NCI-H345 treated with DMSO at 0.1 percent for 48 hours (cell line): ENCODE data around the gene SLC16A5.
"Not testable (repeated sequence)": the region's sequence is repeated elsewhere in the genome, so short reads cannot be mapped to it uniquely, and the experiment has no call there.

Experiments used
- DNase-seq: peaks from one replicate; lab custom pipeline; 2025; ENCODE audit not compliant: unreplicated experiment; lab: John Stamatoyannopoulos, UW

SLC16A5 gene, protein sequence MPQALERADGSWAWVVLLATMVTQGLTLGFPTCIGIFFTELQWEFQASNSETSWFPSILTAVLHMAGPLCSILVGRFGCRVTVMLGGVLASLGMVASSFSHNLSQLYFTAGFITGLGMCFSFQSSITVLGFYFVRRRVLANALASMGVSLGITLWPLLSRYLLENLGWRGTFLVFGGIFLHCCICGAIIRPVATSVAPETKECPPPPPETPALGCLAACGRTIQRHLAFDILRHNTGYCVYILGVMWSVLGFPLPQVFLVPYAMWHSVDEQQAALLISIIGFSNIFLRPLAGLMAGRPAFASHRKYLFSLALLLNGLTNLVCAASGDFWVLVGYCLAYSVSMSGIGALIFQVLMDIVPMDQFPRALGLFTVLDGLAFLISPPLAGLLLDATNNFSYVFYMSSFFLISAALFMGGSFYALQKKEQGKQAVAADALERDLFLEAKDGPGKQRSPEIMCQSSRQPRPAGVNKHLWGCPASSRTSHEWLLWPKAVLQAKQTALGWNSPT

DNA sequence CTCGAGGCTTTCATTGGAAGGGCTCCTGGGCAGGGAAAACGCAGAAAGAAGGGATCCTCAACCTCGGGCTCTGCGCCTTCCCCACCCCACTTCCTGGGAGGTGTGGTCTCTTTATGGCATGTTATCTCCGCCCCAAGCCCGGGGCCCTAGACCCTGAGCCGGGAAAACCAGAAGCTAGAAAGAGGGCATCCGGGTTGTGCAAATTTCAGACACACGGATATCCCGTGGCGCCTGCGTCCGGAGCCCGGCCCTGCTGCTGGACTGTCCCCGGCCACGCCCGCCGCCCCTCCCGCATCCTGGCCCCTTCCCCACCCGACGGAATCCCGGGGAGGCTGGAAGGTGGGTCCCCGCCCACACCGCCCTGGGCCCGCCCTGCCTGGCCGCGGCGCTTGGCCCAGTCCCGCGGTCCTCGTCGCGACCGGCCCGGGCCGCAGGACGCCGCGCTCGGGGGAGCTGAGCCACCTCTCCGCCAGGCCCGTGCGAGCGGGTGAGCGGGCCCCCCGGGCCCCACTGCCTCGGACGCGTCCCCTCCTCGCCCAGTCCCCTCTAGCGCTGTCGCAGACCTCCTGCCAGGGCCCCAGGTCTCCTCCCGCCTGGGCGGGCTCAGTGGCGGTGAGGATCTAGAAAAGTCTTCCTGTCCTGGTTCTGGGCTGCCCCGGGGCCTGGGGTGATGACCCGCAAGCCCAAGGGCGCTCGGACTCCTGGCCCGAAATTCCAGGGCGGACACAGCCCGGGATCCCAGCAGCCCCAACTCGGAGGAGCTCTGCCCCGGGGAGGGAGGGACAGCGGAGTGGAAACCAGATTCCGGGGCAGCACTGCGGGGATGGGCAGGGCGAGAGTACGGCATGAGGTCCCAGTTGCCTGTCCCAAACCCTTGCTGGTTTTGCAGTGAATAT is at the start of gene SLC16A5:
TSS of gene SLC16A5 (plus strand) at position 397 of the 896 bp plus-strand sequence. CDS start 5,683 bp downstream, outside the sequence.
- DNase-seq: no peak

DNA sequence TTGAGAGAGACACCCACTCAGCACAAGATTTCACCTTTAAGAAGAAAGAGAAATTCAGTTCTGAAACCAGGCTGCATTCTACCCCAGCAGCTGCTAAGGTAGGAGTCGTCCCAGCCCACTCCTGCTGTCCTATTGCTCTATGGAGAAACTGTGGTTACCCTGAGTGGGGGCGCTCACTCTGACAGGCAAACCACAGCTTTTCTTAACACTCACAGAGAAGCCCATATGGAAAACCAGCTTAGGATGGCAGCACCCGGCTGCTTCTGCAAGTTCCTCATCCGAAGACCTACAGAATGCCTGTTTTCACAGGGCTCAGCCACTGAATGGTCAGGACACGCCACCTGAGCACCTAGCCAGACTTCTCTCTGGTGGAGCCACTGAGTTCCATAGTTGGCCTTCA is 48.5 kb upstream of the SLC16A5 start:
- DNase-seq: no peak

DNA sequence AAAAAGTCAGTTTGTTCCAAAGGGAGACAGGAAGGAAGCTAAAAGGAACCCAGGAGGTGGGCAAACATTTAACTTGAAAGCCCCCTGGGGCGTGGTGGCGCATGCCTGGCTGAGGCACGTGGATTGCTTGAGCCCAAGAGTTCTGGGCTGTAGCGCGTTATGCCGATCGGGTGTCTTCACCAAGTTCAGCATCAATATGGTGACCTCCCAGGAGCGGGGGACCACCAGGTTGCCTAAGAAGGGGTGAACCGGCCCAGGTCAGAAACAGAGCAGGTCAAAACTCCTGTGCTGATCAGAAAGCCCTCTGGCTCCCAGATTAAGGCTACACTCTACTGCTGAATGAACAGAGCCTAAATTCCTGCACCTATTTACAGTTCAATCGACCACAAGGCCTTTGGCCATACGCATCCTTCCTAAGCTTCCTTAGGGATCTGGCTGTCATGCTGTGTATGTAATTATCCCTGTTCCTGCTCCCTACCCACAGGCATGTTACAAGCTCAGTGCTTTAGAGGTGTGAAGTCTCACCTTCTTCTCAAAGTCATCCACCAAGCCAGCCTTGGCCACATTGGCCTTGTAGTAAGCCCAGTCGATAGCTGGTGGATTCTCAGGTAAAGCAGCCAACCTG is 46.0 kb upstream of the SLC16A5 start:
- DNase-seq: no peak

DNA sequence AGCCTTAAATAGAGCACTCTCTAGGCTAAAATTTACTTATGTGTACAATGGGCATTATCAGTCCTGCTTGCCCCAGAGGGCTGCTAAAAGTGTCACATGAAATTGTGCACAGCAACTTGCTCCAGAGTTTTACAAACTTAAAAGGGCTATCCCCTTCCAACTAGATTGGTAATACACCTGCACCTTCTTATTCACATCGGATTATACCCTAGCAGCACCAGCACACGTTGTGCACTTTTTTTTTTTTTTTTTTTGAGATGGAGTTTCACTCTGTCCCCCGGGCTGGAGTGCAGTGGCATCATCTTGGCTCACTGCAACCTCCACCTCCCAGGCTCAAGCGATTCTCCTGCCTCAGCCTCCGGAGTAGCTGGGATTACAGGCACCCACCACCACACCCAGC is 44.0 kb upstream of the SLC16A5 start:
- DNase-seq: not testable (repeated sequence)

DNA sequence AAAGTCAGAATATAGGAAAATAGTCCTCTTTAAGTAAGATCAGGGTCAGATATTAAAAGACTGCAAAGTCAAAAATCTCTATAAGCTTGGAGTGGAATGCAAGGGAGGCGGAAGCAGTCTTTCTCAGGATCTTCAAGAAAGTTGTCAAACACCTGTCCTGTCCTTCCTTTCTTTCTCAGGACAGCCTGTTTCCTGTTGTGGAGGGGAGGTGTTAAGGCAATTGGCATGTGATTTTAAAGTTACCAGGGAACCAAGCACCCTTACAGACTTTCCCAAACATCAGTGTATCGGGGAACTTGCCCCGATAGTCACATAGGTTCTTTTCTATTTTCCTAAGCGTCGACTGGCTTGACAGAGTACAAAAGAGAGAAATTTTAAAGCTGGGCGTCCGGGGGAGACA is 43.0 kb upstream of the SLC16A5 start:
- DNase-seq: no peak

DNA sequence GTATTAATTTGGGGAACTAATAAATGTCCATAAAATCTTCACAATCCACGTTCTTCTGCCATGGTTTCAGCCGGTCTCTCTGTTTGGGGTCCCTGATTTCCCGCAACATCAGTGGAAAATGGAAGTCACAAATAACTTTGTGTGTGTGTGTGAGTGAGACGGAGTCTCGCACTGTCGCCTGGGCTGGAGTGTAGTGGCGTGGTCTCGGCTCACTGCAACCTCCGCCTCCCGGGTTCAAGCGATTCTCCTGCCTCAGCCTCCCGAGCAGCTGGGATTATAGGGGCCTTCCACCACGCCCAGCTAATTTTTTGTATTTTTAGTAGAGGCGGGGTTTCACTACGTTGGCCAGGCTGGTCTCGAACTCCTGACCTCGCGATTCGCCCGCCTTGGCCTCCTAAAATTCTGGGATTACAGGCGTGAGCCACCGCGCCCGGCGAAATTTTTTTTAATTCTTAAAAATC is 41.8 kb upstream of the SLC16A5 start:
- not testable (repeated sequence) for DNase-seq

DNA sequence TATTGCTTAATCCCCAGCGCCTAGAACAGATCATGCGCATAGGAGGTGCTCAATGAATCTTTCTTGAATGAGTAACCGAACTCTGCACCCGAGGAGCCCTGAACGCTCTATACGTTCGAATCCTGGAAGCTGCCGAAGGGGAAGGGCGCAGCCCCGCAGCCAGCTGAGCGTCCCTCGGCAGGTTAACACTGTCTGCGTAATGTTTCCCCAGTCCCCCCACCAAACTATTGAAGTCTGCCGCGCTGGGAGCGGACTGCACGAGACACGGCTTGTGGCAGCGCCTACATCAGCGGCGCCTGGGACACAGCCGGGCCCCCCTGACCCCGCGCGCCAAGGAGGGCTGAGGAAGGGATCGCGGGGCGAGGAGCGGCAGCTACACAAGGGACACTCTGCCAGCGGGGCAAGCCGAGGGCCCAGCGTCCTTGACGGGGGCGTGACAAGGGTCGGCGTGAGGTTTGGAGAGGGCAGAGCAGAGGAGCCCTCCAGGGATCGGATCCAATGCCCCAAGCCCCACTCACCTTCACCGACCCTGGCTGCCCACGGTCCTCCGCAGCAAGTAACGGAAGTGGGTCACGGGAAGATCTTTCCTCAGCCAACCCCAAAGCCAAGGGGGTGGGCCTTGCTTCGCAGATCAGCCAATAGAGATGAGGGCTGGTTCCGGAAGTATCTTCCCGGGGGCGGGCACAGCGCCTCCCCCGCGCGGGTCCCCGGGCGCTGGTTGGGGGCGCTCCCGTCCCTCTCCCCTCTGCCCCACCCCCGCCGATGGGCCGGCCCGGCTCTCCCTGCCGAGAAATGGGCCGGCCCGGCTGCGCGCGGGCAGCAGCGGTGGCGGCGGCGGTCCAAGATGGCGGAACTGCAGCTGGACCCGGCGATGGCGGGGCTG is 41.1 kb upstream of the SLC16A5 start, which contains the start of the genes ATP5PD and KCTD2:
TSS of gene ATP5PD (minus strand) at position 563 of the 883 bp plus-strand sequence. CDS start 4,319 bp downstream, outside the sequence.
TSS of gene KCTD2 (plus strand) at position 819 of the 883 bp plus-strand sequence. CDS start at position 845, 26 bp downstream.
- peak; percentile 96 for DNase-seq

DNA sequence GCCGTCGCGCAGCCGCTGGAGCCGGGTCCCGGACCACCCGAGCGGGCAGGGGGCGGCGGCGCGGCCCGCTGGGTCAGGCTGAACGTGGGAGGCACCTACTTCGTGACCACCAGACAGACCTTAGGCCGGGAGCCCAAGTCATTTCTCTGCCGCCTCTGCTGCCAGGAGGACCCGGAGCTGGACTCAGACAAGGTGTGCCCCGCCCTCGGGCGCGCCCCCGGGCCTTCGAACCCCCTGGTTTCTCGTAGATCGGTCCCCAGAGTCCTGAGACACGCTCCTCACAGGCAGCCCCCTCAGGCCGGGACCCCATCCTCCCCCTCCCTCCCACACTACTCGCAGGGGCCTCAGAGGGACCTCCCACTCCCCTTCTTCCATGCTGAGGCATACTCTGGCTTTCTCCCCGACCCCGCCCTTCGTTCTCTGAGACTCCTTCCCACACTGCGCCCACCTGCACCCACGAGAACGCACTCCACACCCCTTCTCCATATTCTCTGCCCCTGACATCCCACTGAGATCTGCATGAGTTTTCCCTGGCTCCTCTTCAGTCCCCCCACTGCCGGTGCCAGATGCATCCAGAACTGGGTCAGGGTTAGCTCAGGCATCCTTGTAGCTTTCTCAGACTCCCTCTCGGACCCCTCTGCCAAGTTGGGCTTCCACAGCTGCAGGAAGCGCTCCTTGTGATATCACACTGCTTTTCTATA is 40.2 kb upstream of the SLC16A5 start:
- DNase-seq: no peak

DNA sequence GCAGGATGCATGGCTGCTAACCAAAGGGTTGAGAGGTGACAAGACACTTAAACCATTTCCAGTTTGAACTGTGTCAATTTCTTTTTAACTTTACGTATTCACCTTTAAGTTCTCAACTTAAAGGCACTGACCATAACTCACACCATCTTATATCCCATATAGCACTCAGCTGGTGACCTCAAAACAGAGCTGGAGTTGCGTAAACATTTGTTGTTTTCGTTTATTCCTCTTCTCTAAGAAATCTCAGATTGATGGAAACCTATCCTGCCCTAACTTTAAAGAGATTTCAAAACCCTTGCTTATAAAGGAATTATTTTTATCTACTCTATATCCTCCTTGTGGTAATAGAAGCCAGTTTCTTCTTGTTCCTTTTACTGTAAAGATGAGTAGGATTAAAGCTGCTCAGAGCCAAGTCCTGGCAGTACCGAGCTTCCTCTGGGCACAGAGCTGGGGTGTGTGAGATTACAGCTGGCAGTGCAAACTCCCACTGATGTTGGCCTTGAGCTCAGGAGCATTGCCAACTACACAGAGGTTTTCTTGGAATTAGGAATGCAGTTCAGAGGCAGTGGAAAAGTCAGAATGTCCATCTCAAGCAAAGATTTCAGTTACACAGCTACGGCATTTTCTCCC is 39.4 kb upstream of the SLC16A5 start:
- DNase-seq: no peak

DNA sequence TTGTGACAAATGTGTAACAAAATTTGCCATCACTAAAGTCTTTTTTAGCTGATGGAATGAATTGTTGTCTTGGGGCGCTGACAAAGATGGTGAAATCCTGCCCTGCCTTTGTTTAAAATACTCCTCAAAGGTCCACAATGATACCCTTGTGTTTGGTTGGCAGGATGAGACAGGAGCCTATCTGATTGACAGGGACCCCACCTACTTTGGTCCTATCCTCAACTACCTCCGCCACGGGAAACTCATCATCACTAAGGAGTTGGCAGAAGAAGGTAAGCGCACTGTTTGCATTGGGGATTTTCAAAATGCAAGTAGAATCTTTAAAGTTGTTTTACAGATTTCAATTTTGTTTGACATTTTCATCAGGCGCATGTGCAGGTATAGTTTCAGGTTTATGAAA is 38.7 kb upstream of the SLC16A5 start:
- DNase-seq: no peak

DNA sequence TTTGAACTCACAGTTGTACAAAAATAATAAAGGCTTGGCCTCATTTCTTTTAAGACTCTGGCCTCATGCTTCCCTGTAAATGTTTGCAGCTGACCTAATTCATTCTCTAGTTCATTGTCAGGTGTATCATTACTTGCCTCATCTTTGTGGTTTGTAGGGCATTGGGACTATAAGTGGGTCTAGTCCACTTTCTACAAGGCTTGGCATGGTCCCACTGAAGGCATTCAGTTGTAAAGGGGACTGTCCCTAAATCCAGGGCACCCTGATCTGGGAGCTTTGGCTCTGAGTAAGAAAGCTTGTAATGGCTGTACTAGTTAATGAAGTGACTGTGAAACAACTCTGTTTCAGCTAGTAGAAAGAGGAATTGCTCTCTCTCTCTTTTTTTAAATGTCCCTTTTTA is 38.0 kb upstream of the SLC16A5 start:
- DNase-seq: no peak

DNA sequence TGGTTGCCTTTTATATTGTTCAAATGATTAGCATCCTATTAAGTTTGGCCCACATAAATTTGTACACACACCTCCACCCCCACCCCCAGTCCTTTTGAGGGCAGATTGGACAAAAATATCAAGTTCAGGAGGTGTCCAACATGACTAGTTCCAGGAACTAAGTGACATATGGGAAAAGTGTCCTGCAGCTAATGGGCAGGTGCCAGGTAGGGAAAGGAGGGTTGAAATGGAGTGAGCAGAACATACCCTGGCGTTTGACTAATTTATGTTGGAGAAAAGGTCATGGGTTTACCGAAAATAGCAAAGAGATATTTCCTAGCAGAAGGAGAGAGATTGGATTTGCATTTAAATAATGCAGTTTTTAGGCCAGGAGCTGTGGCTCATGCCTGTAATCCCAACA is 35.8 kb upstream of the SLC16A5 start:
- no peak for DNase-seq

DNA sequence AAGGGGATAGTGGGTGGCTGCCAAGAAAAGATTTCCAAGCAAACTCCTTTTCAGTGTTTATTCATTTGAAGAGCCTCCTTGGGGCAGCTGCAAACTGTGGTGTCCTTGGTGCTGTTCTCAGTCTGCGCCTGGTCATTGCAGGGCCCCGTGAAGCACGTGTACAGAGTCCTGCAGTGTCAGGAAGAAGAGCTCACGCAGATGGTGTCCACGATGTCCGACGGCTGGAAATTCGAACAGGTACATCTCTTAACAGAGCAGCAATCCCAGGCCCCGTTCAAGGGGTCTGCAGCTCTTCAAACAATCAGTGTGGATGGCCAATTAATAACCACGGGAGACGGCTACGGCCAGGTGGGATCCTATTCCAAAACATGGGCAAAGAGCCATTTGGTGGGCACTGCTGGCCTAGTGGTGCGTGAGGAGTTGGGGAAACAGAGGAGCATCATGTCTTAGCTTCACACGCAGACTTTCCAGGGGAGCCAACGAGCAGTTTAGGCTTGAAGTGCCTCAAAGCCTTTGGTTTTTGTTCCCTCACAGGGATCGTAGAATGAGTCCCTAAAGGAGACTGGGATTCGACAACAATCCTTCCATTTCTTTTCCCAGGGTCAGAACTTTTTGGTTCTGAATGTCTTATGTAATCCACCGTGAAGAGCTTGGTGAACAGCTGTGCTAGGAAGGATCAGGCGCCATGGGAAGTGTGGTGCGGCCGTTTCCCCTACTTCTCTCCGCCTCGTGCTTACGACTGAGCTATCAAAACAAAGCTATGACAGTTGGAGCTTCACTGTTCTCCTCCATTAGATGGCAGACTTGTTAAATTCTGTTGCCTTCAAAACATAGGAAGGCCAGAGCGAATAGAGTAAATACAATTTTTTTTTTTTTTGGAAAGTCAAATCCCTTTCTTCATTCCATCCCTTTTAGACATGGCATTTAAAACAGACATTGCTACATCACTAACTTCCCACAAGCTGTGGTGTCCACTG is 28.1 kb upstream of the SLC16A5 start:
- DNase-seq: no peak

DNA sequence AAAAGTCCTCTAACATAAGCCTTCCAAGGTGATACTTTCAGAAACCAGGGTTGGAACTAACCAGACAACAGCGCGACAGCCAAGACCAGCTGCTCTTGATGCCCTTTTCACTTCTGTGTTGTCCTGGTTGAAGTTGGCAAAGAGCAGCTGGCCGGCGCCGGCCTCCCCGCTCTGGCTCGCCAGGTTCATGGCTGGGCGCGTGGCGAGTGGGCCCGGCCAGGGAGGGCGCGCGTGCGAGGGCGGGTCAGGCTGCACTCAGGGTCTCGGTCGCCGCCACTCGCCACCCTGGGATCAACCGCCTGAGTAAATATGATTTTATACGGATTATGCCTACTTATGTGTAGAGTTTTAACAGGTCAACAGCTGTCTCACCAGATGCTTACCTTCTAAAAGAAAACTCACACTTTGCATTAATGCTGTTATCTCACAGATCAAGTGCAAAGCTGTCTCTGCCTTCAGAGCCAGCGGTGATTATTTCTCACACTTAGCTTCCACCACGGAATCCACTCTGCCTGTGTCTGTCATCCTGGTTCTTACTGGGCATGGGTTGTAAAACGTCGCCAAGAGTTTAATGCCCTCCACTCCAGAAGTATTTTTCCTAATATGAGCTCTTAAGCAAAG is 27.2 kb upstream of the SLC16A5 start:
- no peak for DNase-seq

DNA sequence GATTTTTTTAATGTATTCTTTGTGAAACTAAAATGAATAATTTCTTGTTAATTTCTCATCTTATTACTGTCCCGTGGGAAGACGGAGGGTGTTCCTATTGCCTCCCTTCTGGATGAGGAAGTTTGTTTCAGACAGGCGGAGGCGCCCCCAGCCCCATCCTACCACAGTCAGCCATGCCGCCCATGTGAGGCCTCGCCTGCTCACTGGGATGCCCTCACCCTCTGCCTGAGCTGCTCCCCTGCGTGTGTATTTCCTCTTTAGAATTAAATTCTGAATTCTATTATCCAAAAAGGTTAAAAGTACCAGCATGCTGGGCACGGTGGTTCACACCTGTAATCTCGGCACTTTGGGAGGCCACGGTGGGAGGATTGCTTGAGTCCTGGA is 26.7 kb upstream of the SLC16A5 start:
- no peak for DNase-seq

DNA sequence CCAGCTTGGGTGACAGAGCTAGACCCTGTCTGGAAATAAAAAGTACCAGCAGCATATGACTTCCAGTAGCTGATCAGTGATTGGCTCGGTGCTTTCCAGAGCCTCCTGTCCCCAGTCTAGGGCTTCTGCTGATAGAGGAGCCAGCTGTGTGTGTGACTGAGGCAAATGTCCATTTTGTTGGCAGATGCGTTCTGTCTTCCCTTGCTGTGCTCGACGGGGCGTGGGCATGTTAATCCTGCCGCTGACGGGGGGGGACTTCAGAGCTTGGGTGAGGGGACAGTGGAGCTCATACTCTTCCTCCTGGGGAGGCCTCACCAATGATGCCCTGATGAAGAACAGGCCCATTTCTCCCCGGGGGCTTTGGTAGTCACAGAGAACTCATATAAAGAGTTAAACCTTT is 26.1 kb upstream of the SLC16A5 start:
- no peak for DNase-seq

DNA sequence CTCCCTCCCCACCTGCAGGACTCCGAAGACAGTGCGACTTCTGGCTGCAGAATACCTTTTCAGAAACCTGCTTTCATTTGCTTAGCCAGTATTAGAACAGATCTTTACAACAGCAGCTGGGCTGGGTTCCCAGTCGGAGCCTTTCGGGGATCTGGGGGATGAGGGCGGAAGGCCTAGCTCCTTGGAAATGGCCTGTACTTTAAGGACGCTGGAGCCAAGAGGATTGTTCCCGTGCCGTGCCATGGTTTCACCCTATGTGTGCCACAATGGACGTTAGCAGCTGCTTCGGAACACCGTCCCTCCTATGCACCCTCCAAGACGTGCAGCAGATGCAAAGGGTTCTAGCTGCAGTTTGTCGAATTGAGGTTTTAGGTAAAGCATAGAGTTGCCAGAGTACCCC is 24.6 kb upstream of the SLC16A5 start:
- no peak for DNase-seq
